Transverse colon (tissue), 3 donors: ENCODE data around the gene PNMA1.

Experiments used
- POLR2A ChIP-seq: fragments of 450-650 bp; IDR thresholded peaks from one replicate; pipeline ENCODE4 v1.6.1; 2016; ENCODE audit warnings: antibody characterized with exemption, mild to moderate bottlenecking, moderate library complexity
- TF ChIP-seq, protein P1 (sequence below), 5 experiments: fragments of 200-600 bp in 3 of 5; fragments of 450-650 bp in 2 of 5; sonication (generic) in 3 of 5; IDR thresholded peaks; 1 replicate in 2 of 5; 2 replicates in 3 of 5; pipeline ENCODE4 v1.5.1; 2016 to 2017; ENCODE audit warnings: antibody characterized with exemption in 5 of 5, inconsistent platforms in 3 of 5, mild to moderate bottlenecking in 2 of 5, moderate library complexity in 1 of 5

DNA sequence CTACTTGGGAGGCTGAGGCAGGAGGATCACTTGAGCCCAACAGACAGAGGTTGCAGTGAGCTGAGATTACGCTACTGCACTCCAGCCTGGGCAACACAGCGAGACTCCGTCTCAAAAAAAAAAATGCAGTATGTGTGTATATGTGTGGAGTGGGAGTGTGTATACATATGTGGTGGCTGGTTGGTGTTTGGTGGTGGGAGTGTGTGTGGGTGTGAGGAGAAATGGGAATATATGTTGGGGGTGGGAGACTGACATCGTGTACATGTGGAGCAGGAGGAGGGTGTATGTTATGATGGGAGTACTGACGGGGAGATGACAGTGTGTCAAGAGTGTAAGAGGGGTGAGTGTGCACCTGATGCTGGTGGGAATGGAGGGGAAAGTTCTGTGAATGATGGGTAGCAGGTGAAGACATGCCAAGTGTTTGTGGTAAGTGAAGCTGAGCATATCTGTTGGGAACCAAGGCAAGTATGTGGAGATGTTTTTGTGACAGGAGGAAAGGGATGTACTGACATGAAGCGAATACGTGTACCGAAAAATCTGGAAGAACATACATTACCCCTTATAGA is 4.2 kb downstream of the PNMA1 start:
- TF ChIP-seq, protein P1, sequence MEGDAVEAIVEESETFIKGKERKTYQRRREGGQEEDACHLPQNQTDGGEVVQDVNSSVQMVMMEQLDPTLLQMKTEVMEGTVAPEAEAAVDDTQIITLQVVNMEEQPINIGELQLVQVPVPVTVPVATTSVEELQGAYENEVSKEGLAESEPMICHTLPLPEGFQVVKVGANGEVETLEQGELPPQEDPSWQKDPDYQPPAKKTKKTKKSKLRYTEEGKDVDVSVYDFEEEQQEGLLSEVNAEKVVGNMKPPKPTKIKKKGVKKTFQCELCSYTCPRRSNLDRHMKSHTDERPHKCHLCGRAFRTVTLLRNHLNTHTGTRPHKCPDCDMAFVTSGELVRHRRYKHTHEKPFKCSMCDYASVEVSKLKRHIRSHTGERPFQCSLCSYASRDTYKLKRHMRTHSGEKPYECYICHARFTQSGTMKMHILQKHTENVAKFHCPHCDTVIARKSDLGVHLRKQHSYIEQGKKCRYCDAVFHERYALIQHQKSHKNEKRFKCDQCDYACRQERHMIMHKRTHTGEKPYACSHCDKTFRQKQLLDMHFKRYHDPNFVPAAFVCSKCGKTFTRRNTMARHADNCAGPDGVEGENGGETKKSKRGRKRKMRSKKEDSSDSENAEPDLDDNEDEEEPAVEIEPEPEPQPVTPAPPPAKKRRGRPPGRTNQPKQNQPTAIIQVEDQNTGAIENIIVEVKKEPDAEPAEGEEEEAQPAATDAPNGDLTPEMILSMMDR (IDR thresholded peaks at IDR 0.05) = no peak
- TF ChIP-seq POLR2A = no peak
